Activated naive CD8-positive, alpha-beta T cell treated with anti-CD3 and anti-CD28 coated beads, Interleukin-2, amount 50 U/mL, for 16 hours (primary cell): Measurements from ENCODE around the gene PARD3B.

Experiments used
- DNase-seq: peaks from one replicate; pipeline ENCODE4 v3.0.0-alpha.2; 2020; ENCODE audit warnings: low read depth, low spot score

PARD3B gene

GRCh38 chr2:205654878-205655605, 1109.8 kb downstream of the PARD3B start:
- no peak for DNase-seq

GRCh38 chr2:205655779-205656456, 1110.6 kb downstream of the PARD3B start:
- DNase-seq: no peak

- no peak for DNase-seq
These were observed 1111.2 kb downstream of the PARD3B start for GRCh38 chr2:205656461-205656860.

DNA sequence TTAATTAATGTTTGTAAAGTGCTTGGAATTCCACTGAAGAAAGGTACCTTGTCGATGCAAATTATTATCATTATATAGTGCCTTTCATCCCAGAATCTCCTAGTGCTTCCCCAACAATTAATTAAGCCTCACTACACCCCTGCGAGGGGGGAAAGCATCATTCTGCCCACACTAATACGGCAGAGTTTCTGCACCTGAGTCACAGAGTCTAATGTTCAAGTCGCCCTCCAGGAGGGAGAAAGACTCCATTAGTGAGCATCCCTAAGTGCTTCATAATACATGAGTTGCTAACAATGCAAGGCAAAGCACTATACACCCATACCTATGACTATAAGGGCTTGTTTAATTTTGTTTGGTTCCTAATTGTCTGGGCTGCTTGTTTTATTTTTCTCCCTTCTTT, 1111.7 kb downstream of the PARD3B start:
- DNase-seq: no peak

GRCh38 chr2:205657579-205657978, 1112.3 kb downstream of the PARD3B start:
- no peak for DNase-seq

- no peak for DNase-seq
These were observed 1112.8 kb downstream of the PARD3B start for GRCh38 chr2:205658068-205658467.

DNA sequence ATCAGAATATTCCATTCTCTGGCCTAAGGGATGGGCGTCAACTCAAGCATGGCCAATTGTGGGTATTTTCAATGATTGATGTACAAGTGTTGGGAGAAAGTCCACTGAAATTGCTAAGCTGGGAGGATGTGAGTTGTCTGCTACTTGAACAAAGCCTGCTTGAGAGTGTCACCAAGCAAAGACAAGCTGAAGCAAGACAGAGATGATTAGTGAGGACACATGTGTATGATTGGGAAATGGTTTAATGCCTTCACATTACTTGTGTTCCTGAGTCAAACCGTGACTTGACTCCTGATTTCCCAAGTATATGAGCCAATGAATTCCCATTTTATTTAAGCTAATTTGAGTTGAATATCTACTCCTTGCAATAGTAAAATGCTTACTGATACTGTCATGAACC, 1113.3 kb downstream of the PARD3B start:
- DNase-seq: no peak

- DNase-seq: no peak
These were observed 1114.6 kb downstream of the PARD3B start for GRCh38 chr2:205659922-205660321.

DNA sequence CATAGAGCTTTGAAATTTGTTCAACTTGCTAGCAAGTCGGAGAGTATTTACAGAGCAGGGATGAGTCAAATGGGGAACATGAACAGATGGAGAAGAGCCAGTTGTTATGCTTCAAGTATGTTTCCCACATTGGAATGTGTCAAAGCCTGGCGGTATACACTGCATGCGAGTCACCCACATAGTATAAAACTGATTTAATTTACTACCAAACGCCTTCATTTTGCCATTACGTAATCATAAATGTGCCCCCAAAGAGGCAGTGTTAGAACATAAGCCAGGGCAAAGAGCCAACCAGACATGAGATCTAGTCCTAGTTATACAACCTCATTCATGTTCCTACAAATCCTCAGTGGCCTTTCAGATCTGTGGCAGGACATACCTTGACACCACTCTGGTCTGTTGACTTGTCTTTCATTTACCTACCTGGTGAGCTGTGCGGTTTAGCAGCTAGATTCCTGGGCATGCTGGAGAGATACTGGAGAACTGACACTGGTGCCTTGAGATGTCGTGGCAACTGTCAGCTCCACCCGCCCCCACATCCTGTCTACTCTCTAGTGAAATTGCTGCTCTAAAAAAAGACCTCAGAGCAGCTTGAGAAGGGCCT, 1115.3 kb downstream of the PARD3B start:
- peak; percentile 5 for DNase-seq

- DNase-seq: no peak
These were observed 1116.0 kb downstream of the PARD3B start for GRCh38 chr2:205661281-205661680.

- DNase-seq: no peak
These were observed 1117.1 kb downstream of the PARD3B start for GRCh38 chr2:205662206-205662965.

DNA sequence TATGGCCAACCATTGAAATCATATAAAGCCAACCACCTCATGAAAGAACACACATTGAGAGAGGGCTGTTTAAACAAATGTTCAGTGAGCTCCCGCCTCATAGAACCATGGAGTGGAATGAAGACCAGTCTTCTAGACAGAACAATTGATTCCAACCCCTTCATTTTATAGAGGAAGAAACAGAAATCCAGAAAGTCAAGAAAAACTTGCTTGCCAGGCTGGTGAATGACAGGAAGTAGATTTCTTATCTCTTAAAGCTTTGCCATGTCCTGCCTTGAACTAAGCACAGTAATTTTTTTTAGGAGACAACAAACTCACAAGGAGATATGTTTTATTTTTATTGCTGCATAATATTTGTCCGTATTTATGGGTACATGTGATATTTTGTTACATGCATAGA, 1120.5 kb downstream of the PARD3B start:
- no peak for DNase-seq
